ENCODE results near the gene BIN1.

- TF ChIP-seq CTCF (IDR thresholded peaks at IDR 0.05) (no peak), EZH2 (IDR thresholded peaks at IDR 0.05) (no peak), EZH2phosphoT487 (IDR thresholded peaks at IDR 0.05) (no peak)
Observed at GRCh38 chr2:127122361-127123027, 15.5 kb upstream of the BIN1 start.

All from neural progenitor cell (in vitro differentiated cells).